Measurements from ENCODE around the gene MSI2.

DNA sequence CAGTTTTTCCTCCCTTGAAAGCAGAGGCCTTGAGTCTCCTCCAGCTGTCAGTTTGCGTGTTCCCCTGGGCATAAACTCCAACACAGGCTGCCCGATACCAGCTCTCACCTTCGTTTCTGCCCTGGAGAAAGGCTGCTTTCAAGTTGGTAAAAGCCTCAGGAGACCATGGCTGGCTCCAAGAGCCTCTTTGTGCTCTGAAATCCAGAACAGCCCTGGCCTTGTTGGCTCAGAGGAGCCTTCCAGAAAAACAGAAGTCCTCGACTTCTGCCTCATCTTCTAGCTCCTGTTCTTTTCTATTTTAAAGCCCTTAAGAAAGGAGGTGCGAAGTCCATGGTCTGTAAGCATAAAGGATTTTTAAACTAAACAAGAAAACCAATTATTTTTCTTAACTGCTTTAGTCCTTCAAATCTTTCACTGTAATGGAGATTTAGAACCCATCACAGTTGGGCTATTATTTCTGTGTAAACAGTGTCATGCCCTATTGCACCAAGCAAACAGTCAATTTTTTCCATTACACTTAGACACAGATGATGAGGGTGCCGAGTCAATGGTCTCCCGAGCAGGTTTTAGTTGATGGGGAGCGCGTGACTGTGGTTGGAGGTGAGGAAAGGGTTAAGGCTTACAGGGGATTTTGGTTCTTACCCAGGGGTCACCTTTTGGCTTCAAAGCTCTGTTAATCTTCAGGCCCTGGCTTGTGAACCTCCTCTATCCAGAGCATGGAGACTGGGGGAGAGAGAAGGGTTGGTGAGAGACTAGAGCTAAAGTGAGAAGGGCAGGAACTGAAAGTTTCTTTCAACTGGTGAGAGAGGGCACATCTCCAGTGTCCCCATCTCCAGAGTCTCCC is 212.8 kb downstream of the MSI2 start:
- TF ChIP-seq, protein P1, sequence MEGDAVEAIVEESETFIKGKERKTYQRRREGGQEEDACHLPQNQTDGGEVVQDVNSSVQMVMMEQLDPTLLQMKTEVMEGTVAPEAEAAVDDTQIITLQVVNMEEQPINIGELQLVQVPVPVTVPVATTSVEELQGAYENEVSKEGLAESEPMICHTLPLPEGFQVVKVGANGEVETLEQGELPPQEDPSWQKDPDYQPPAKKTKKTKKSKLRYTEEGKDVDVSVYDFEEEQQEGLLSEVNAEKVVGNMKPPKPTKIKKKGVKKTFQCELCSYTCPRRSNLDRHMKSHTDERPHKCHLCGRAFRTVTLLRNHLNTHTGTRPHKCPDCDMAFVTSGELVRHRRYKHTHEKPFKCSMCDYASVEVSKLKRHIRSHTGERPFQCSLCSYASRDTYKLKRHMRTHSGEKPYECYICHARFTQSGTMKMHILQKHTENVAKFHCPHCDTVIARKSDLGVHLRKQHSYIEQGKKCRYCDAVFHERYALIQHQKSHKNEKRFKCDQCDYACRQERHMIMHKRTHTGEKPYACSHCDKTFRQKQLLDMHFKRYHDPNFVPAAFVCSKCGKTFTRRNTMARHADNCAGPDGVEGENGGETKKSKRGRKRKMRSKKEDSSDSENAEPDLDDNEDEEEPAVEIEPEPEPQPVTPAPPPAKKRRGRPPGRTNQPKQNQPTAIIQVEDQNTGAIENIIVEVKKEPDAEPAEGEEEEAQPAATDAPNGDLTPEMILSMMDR (IDR thresholded peaks at IDR 0.05; ENCODE audit: insufficient read depth, low read length, poor library complexity, severe bottlenecking), result no peak
- no peak for TF ChIP-seq EZH2phosphoT487 (conservative IDR thresholded peaks at IDR 0.05; ENCODE audit: low read length)

Data from SU-DHL-6 (cell line).